Stimulated activated naive CD8-positive, alpha-beta T cell treated with anti-CD3 and anti-CD28 coated beads, Interleukin-15, Interleukin-2, amounts not matched to agents 100 ng/mL and 50 ng/mL, for 24 hours (primary cell): ENCODE results near the gene AGO3.
A peak's percentile ranks its signal among the peaks of the same experiment; 100 is the strongest.

ENCODE experiments used
- H3K27ac Mint-ChIP-seq: one replicate; pipeline ENCODE4 v1.8.0; 2021; ENCODE audit warnings: mild to moderate bottlenecking, mixed read lengths
- H3K27me3 Mint-ChIP-seq: one replicate; pipeline ENCODE4 v1.8.0; 2021; ENCODE audit warnings: mixed read lengths
- H3K36me3 Mint-ChIP-seq: one replicate; pipeline ENCODE4 v1.8.0; 2021; ENCODE audit warnings: low read depth, mixed read lengths
- H3K4me1 Mint-ChIP-seq: one replicate; pipeline ENCODE4 v1.8.0; 2021; ENCODE audit warnings: low read depth, mixed read lengths
- H3K4me3 Mint-ChIP-seq: one replicate; pipeline ENCODE4 v1.8.0; 2021; ENCODE audit warnings: mild to moderate bottlenecking, mixed read lengths
- H3K9me3 Mint-ChIP-seq: one replicate; pipeline ENCODE4 v1.8.0; 2021; ENCODE audit warnings: mixed read lengths

The AGO3 gene

GRCh38 chr1:36097693-36098585 is 167.0 kb downstream of the AGO3 start:
- H3K9me3 Mint-ChIP-seq, result no peaks in the 10 kb centered on the region
- no peak overlapping the region for H3K27ac Mint-ChIP-seq
- H3K36me3 Mint-ChIP-seq, result peaks cover 14% of the 10 kb centered on the region
- H3K27me3 Mint-ChIP-seq, result no peaks in the 10 kb centered on the region
- no peaks in the 10 kb centered on the region for H3K4me1 Mint-ChIP-seq
- H3K4me3 Mint-ChIP-seq, result no peak overlapping the region

GRCh38 chr1:36098650-36099365 is 167.9 kb downstream of the AGO3 start:
- H3K27ac Mint-ChIP-seq, result no peak overlapping the region

DNA sequence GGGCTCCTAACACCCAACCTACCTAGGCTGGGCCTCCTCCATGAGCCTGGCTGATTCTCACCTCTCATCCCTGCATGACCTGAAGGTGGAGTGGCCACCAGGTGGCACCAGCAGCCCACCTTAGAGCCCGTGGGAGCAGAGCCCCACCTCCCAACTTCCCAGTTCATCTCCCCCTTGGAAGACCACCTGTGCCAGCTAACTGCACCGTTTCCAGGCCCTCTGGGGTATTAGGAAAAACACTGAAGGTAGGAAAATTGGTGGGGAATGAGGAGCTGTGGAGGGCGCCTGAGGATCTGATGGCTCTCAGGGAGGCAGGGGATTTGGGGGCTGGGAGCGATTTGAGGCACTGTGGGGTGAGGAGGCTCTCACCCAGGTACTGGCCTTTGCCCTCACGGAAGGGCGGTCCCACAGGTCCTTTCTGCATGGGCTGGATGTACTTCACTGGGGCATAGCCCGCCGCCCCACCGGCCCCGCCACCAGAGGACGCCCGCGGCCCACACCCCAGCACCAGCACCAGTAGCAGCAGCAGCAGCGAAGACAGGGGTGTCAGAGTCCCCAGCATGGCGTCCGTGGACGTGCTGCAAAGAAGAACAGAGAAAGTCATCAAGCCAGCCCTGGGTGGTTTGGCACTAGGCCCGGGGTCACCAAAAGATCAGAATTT is 168.9 kb downstream of the AGO3 start:
- Mint-ChIP-seq H3K4me1 (no peaks in the 10 kb centered on the region), H3K36me3 (peaks cover 1% of the 10 kb centered on the region), H3K9me3 (no peaks in the 10 kb centered on the region), H3K4me3 (no peak overlapping the region), H3K27me3 (no peaks in the 10 kb centered on the region), H3K27ac (no peak overlapping the region)

More at GRCh38 chr1:36098650-36099365, 167.9 kb downstream of the AGO3 start:
- Mint-ChIP-seq H3K4me1 (no peaks in the 10 kb centered on the region), H3K4me3 (no peak overlapping the region), H3K9me3 (no peaks in the 10 kb centered on the region), H3K27me3 (no peaks in the 10 kb centered on the region), H3K36me3 (peaks cover 8% of the 10 kb centered on the region)

DNA sequence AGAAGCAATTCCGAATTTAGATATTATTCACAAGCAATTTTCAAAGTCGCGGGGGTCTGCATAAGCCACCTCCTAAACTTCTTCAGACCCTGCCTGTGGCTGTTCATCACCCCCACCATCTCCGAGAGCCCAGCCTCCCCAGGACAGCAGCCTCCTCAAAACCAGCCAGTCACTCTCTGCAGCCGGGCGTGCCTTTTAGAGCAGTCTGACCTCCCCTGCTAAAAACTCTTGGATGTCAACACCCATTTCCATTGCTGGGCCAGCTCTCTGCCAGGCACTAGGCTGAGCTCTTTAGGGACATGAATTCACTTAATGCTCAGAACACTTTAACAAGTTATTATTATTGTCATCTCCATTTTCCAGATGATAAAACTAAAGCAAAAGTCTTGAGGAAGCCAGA is 169.5 kb downstream of the AGO3 start:
- Mint-ChIP-seq H3K4me3 (no peak overlapping the region), H3K27me3 (no peaks in the 10 kb centered on the region), H3K9me3 (no peaks in the 10 kb centered on the region), H3K27ac (no peak overlapping the region), H3K36me3 (no peaks in the 10 kb centered on the region), H3K4me1 (no peaks in the 10 kb centered on the region)

DNA sequence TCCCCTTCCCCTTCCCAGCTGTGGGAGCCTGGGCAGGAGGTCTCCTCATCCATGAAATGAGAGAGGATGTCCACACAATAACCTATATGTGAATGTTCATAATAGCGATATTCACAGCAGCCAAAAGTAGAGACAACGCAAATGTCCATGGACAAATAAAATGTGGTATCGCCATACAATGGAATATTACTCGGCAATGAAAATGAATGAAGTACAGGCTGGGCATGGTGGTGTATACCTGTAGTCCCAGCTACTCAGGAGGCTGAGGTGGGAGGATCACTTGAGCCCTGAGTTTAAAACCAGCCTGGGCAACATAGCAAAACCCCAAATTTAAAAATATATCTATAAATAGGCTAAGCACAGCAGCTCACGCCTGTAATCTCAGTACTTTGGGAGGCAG is 170.6 kb downstream of the AGO3 start:
- Mint-ChIP-seq H3K36me3 (no peaks in the 10 kb centered on the region), H3K4me3 (no peak overlapping the region), H3K27me3 (no peaks in the 10 kb centered on the region), H3K4me1 (no peaks in the 10 kb centered on the region), H3K9me3 (no peaks in the 10 kb centered on the region), H3K27ac (peak overlapping the region; percentile 63)

- H3K27me3 Mint-ChIP-seq, result no peaks in the 10 kb centered on the region
- H3K27ac Mint-ChIP-seq, result no peak overlapping the region
- H3K4me1 Mint-ChIP-seq, result peaks cover 24% of the 10 kb centered on the region
- H3K9me3 Mint-ChIP-seq, result no peaks in the 10 kb centered on the region
- H3K4me3 Mint-ChIP-seq, result no peak overlapping the region
- no peaks in the 10 kb centered on the region for H3K36me3 Mint-ChIP-seq
Observed at GRCh38 chr1:36106269-36106668, 175.4 kb downstream of the AGO3 start.

DNA sequence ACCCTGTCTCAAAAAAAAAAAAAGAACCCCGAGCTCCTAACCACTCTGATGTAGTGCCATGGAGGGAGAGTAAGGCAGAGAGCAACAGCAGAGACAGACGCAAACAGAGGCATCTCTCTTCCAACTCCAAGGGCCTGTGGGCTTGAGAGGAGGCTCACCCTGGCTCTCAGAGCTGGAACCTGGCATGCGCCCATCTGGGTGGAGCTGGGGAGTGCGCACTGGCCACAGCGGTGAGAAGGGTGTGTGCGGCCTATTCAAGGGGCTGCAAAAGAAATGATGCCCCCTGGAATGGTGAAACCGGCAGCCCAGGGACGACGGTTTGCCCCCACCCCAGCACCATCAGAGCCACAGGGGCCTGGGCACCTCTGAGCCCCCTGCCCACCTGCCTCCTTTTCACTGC is 176.5 kb downstream of the AGO3 start:
- Mint-ChIP-seq H3K9me3 (no peaks in the 10 kb centered on the region), H3K27ac (no peak overlapping the region)

DNA sequence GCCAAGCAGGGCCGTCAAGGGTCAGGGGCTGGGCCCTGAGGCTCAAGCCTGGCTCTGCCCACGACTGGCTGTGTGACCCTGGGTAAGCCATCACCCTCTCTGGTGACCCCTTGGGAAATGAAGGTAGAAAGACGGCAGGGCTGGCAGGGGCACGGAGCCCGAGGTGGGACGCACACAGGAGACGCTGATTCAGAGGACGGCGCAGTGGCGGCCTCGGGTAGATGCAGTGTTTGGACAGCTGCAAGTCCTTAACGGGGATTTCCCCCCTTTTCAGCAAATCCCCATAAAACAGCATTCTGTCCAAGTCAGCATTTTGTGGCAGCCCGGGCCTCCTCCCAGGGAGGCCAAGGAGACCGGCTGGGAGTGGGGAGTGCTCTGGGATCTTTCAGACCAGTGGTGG is 177.4 kb downstream of the AGO3 start:
- Mint-ChIP-seq H3K27me3 (no peaks in the 10 kb centered on the region), H3K4me1 (peaks cover 29% of the 10 kb centered on the region), H3K27ac (no peak overlapping the region), H3K36me3 (no peaks in the 10 kb centered on the region), H3K9me3 (no peaks in the 10 kb centered on the region), H3K4me3 (no peak overlapping the region)

More for the DNA sequence above, 176.5 kb downstream of the AGO3 start:
- H3K4me1 Mint-ChIP-seq, result peaks cover 29% of the 10 kb centered on the region
- H3K27me3 Mint-ChIP-seq, result no peaks in the 10 kb centered on the region
- no peak overlapping the region for H3K4me3 Mint-ChIP-seq
- no peaks in the 10 kb centered on the region for H3K36me3 Mint-ChIP-seq

- H3K4me1 Mint-ChIP-seq, result peaks cover 29% of the 10 kb centered on the region
- no peaks in the 10 kb centered on the region for H3K36me3 Mint-ChIP-seq
- H3K27ac Mint-ChIP-seq, result peak overlapping the region; percentile 38
- no peaks in the 10 kb centered on the region for H3K9me3 Mint-ChIP-seq
- no peaks in the 10 kb centered on the region for H3K27me3 Mint-ChIP-seq
- H3K4me3 Mint-ChIP-seq, result no peak overlapping the region
Observed at GRCh38 chr1:36109041-36109679, 178.3 kb downstream of the AGO3 start.

DNA sequence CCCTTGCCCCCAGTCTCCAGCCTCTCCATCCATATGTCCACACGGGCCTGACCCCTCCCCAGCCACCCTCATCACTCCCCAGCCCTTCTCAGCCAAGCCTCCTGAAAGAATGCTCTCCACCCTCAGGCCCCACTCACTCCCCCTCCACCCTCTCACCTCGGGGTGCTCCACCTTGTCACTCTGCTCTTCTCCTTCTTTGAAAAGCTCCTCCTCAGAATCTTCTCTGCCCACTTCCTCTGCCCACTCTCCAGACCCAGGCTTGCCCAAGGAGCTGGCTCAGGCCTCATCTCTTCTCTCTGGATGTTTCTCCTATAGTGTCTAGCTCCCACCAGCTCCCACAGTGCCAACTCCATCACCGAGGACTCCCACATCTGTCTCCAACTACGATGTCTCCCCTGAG is 180.2 kb downstream of the AGO3 start:
- Mint-ChIP-seq H3K27ac (no peak overlapping the region), H3K36me3 (no peaks in the 10 kb centered on the region)

DNA sequence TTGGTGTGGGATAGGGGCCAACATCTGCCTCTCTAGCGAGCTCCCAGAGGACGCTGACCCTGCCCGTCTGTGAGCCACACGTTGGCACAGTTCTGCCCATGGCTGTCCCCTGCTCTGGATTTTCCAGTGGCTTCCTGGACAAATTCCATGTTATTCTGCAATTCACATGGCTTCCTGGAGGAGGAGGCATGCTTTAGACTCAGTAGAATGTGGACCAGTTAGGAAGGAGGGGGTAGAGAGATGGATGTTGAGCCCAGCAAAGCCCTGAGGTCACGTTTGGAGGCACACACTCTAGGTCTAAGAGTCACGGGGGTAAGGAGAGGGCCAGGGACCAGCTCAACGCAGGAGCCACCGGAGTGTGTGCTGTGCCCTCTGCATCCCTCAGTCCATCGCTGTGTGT is 181.9 kb downstream of the AGO3 start:
- H3K27ac Mint-ChIP-seq, result no peak overlapping the region
- H3K4me1 Mint-ChIP-seq, result peaks cover 28% of the 10 kb centered on the region
- no peak overlapping the region for H3K4me3 Mint-ChIP-seq
- no peaks in the 10 kb centered on the region for H3K9me3 Mint-ChIP-seq
- H3K36me3 Mint-ChIP-seq, result no peaks in the 10 kb centered on the region
- H3K27me3 Mint-ChIP-seq, result no peaks in the 10 kb centered on the region

More for the DNA sequence above, 180.2 kb downstream of the AGO3 start:
- Mint-ChIP-seq H3K9me3 (no peaks in the 10 kb centered on the region), H3K4me3 (no peak overlapping the region), H3K27me3 (no peaks in the 10 kb centered on the region), H3K4me1 (peaks cover 29% of the 10 kb centered on the region)

DNA sequence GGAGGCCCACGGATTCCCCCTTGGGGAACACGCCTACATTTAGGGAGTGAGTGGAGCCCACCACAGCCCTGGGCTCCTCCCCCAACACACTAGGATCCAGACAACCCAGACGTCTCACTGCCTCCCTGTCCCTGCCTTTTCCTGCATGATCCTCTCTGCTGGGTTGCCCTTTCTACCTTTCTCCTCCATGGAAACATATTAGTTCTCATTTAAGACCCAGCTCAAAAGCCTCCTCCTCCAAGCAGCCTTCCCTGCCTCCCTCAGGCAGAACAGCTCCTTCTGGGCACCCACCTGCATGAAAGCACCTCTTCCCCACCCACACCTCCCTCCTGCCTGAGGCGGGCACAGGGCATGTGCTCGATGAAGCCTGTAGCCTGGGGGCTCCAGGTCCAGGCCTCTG is 183.5 kb downstream of the AGO3 start:
- Mint-ChIP-seq H3K27me3 (no peaks in the 10 kb centered on the region), H3K36me3 (no peaks in the 10 kb centered on the region), H3K9me3 (no peaks in the 10 kb centered on the region), H3K4me1 (peaks cover 14% of the 10 kb centered on the region), H3K4me3 (no peak overlapping the region), H3K27ac (no peak overlapping the region)

DNA sequence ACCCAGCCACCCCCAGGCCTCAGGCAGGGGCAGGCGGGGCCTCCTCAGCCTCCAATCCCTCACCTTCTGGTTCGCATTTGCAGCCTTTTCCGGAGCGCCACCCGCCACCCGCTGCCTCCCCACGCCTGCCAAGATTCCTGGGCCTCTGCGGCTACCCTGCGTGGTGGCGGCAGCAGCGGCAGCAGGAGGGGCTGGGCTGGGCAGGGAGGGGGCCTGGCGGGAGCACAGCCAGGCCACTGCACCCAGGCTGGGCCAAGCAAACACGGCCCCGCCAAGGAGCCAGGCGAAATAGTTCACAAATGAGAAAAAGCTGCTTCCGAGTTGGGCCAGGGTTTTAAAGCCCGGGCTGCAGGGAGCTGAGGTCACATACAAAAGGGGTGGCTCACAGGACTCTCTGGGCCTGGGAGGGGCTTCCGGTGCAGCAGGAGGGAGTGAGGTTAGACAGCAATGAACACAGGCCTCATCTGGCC is 184.3 kb downstream of the AGO3 start:
- no peak overlapping the region for H3K4me3 Mint-ChIP-seq
- H3K27me3 Mint-ChIP-seq, result no peaks in the 10 kb centered on the region
- H3K9me3 Mint-ChIP-seq, result no peaks in the 10 kb centered on the region
- H3K27ac Mint-ChIP-seq, result no peak overlapping the region
- no peaks in the 10 kb centered on the region for H3K36me3 Mint-ChIP-seq
- H3K4me1 Mint-ChIP-seq, result peaks cover 9% of the 10 kb centered on the region

DNA sequence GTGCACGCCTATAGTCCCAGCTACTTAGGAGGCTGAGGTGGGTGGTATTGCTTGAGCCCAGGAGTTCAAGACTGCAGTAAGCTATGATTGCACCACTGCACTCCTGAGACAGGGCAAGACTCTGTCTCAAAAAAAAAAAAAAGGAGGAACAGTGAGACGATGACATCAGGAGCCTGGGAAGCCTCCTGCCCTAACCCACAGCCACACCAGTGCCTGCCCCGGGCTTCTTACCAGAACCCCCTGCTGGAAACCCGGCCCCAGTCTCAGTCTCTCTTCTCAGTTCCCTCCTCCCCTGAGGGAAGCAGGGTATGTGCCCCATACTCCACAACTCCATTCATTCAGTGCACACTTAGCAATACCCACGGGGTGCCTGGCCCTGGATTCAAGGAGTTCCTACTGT is 185.0 kb downstream of the AGO3 start:
- Mint-ChIP-seq H3K36me3 (no peaks in the 10 kb centered on the region), H3K27ac (no peak overlapping the region), H3K4me1 (peaks cover 7% of the 10 kb centered on the region), H3K27me3 (no peaks in the 10 kb centered on the region), H3K9me3 (no peaks in the 10 kb centered on the region), H3K4me3 (no peak overlapping the region)
